ENCODE results near the gene DEAF1. TPM values are rescaled to one million over a fixed set of nuclear protein-coding genes. Genes with fewer than 3 reads are reported as not detected.
"Not testable (repeated sequence)": the region's sequence is repeated elsewhere in the genome, so short reads cannot be mapped to it uniquely, and the experiment has no call there.

The DEAF1 gene
- polyA plus RNA-seq, 4 donors, result 36.3 to 55.9 (median 46.3) TPM

DNA sequence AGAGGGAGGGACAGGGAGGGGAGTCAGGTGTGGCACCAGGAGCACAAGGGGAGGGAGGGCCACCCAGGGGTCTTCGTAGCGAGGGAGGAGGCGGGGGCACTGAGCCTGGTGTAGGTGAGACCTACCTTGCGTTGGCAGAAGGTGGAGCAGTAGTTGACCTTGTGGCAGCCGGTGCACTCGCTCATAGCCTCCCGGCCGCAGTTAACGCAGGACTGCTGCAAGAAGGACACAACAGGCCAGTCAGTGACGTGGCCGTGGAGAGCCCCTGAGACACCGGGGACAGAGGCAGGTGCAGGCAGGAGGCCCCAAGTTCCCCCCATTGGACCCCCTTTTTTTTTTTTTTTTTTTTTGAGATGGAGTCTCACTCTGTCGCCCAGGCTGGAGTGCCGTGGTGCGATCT is 41.2 kb downstream of the DEAF1 start:
- no peak for DNase-seq (ENCODE audit: low read depth in 4 of 4, low spot score in 3 of 4)

DNA sequence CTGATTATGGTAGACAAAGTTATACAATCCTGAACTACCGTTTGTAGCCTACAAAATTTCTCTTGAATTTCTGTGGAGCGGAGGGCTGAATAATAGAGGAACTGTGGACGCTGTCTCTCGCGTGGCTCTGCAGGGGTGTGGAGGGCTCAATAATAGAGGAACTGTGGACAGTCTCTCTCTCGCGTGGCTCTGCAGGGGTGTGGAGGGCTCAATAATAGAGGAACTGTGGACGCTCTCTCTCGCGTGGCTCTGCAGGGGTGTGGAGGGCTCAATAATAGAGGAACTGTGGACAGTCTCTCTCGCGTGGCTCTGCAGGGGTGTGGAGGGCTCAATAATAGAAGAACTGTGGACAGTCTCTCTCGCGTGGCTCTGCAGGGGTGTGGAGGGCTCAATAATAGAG is 41.9 kb downstream of the DEAF1 start:
- DNase-seq (ENCODE audit: low read depth in 4 of 4, low spot score in 3 of 4), result not testable (repeated sequence)

DNA sequence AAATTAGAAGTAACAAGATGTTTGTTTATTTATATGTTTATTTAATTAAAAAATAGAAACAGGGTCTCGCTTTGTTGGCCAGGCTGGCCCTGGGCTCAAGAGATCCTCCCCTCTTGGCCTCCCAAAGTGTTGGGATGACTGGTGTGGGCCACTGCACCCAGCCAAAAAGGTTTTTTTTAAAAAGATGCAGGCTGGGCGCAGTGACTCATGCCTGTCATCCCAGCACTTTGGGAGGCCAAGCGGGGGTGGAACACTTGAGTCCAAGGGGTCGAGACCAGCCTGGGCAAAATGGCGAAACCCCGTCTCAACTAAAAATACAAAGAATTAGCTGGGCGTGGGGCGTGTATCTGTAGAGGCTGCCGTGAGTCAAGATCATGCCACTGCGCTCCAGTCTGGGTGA is 44.5 kb downstream of the DEAF1 start:
- DNase-seq (ENCODE audit: low read depth in 4 of 4, low spot score in 3 of 4), result no peak

DNA sequence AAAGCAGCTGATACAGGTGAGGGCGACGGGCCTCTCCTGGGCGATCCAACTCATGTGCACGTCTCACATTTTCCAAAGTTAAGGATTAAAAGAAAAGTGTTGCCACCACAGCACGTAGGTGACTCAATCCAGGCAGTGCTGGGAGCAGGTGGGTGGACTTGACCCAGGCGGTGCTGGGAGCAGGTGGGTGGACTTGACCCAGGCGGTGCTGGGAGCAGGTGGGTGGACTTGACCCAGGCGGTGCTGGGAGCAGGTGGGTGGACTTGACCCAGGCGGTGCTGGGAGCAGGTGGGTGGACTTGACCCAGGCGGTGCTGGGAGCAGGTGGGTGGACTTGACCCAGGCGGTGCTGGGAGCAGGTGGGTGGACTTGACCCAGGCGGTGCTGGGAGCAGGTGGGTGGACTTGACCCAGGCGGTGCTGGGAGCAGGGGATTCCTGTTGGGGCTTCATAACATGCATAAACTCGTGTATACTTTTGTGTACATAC is 47.3 kb downstream of the DEAF1 start:
- not testable (repeated sequence) for DNase-seq (ENCODE audit: low read depth in 4 of 4, low spot score in 3 of 4)

DNA sequence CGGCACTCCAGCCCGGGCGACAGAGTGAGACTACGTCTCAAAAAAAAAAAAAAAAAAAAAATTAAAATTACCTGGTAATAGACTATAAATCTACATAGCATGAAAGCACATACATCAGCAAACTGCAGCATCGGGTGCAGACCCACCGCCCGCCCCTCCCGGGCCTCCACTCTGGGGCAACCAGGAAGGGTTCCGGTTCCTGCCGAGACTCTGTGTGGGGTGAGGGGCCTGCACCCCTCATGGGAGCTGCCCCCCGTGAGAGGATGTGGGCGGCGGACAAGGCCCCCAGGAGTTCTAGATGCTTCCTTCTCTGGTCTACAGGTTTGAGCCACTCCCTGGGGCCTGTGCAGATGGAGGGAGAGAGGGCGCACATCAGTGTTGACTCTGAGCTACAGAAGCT is 48.8 kb downstream of the DEAF1 start:
- DNase-seq (ENCODE audit: low read depth in 4 of 4, low spot score in 3 of 4), result no peak

DNA sequence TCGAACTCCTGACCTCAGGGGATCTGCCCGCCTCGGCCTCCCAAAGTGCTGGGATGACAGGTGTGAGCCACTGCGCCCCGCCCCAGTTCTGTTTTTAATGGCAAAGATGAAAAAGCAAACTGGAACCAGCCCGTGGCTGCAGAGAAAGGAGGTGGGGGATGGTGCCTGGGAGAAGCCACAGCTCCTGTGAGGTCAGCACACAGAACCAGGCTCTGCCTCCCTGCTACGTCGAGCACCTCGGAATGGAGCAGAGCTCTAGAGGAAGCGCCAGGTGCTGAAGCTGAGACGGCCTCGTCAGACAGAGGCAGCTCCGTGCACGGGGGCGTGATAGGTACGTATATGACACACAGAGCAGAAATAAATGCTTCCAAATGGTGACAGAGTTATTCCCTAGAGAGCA is 49.5 kb downstream of the DEAF1 start:
- no peak for DNase-seq (ENCODE audit: low read depth in 4 of 4, low spot score in 3 of 4)

DNA sequence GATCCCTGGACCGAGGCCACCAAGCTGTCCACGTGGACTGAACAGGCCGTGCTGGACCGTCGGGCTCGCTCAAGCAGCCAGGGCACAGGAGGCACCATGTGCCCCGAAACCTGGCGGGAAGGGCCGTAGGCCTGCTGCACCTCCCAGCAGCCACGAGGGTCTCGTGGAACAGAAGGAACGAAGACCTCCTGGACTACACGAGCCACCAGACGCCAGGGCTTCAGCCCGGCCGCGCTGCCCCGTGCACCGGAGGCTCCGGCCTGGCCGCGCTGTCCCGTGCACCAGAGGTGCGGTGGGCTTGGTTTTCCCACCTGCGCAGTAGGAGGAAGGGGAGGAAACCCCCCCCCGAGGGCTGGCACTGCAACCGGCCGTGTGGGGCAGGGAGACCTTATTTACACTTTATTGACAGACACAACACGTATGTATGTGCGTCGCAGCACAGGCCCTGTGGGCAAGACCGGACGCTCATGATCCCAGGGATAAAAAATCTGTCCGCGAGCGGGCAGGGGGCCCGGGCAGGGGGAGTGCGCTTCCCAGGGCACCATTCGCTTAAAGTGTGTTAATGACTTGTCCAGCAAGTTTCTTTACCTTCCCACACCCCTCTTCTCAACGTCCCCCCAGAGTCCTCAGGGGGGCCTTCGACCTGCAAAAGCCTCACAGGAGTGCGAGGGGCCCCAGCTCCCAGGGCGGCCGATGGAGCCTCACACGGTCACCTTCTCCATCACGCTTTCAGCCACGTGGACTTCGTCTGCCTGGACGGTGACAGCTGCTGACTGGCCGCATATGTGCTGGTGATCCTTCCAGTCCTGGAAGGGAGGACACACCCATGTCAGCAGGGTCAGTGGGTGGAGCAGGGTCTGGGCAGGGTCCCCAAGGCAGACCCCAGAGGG is 50.9 kb downstream of the DEAF1 start:
- DNase-seq (ENCODE audit: low read depth in 4 of 4, low spot score in 3 of 4), result no peak

DNA sequence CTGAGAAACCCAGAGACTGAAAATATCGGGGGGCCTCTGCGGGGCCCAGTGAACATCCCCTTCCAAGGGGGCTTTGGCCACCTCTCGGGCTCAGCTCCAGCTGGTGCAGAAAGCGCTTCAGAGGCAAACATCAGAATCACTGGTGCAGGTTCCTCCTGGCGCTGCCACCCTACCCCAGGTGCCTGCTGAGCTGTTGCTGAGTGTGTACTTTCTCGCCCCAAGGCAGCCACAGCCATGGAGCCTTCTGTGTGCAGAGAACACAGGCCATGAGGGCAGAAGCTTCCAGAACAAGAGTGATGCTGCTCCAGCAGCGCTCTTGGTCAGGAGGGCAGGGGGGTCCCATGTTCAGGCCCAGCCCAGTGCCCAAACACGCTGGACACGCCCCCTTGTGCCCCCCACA is 51.7 kb downstream of the DEAF1 start:
- DNase-seq (ENCODE audit: low read depth in 4 of 4, low spot score in 3 of 4), result no peak

DNA sequence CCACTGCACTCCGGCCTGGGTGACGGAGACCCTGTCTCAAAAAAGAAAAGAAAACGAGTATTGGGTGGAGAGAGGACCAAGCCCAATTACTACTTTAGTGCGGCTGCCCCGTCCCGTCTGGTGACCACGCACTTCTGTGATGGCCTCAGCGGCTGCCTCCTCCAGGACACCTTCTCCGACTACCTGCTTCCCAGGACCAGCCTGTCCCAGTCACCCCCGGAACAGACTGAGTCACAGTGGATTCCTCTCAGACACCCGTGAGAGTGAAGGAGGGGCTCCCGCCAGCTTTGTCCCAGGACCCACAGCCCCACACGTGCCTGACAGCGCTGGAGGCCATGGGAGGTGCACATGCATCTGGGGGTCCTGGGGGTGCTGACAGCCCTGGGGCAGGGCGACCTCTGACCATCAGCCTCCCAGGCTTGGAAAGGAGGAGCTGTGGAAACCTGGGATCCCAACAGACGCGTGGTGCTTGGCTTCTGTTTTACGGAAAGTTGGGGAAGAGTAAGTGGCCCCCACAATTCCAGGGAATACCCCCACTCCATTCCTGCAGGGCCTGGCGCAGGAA is 53.1 kb downstream of the DEAF1 start:
- no peak for DNase-seq (ENCODE audit: low read depth in 4 of 4, low spot score in 3 of 4)

DNA sequence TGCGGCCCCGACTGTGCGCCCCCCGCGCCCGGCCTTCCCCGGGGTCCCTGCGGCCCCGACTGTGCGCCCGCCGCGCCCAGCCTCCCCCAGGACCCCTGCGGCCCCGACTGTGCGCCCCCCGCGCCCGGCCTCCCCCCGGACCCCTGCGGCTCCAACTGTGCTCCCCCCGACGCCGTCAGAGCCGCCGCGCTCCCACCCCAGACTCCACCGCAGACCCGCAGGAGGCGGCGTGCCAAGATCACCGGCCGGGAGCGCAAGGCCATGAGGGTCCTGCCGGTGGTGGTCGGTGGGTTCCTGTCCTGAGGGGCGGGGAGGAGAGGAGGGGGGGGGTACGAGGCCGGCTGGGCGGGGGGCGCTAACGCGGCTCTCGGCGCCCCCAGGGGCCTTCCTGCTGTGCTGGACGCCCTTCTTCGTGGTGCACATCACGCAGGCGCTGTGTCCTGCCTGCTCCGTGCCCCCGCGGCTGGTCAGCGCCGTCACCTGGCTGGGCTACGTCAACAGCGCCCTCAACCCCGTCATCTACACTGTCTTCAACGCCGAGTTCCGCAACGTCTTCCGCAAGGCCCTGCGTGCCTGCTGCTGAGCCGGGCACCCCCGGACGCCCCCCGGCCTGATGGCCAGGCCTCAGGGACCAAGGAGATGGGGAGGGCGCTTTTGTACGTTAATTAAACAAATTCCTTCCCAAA is 54.9 kb downstream of the DEAF1 start:
- no peak for DNase-seq (ENCODE audit: low read depth in 4 of 4, low spot score in 3 of 4)

DNA sequence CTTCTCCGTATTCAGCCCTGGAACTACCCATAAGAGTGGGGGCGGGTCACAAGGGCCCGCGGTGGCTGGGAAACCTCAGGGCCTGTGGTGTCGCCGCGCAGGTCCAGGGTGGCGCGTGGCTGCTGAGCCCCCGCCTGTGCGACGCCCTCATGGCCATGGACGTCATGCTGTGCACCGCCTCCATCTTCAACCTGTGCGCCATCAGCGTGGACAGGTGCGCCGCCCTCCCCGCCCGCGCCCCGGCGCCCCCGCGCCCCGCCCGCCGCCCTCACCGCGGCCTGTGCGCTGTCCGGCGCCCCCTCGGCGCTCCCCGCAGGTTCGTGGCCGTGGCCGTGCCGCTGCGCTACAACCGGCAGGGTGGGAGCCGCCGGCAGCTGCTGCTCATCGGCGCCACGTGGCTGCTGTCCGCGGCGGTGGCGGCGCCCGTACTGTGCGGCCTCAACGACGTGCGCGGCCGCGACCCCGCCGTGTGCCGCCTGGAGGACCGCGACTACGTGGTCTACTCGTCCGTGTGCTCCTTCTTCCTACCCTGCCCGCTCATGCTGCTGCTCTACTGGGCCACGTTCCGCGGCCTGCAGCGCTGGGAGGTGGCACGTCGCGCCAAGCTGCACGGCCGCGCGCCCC is 55.6 kb downstream of the DEAF1 start:
- DNase-seq (ENCODE audit: low read depth in 4 of 4, low spot score in 3 of 4), result no peak

DNA sequence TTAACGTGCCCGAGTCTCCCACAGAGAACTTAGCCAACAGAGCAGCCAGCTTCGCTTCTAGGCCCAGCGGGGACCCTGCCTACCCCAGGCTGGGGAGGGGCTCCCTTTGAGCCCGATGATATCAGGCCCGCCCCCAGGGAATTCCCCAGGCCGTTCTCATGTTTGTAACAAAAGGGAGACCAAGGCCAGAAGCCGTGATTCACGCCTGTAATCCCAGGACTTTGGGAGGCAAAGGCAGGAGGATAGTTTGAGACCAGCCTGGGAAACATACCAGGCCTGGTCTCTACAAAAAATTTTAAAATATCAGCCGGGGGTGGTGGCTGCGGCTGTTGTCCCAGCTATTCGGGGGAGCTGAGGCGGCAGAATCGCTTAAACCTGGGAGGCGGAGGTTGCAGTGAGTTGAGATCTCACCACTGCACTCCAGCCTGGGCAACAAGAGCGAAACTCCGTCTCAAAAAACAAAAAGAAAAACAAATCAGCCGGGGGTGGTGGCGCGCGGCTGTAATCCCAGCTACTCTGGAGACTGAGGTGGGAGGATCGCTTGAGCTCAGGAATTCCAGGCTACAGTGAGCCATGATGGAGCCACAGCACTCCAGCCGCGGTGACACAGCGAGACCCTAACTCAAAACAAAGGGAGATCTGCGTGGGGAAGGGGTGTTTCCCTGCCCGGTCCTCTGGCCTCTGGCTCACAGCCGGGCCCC is 56.2 kb downstream of the DEAF1 start:
- no peak for DNase-seq (ENCODE audit: low read depth in 4 of 4, low spot score in 3 of 4)

DNA sequence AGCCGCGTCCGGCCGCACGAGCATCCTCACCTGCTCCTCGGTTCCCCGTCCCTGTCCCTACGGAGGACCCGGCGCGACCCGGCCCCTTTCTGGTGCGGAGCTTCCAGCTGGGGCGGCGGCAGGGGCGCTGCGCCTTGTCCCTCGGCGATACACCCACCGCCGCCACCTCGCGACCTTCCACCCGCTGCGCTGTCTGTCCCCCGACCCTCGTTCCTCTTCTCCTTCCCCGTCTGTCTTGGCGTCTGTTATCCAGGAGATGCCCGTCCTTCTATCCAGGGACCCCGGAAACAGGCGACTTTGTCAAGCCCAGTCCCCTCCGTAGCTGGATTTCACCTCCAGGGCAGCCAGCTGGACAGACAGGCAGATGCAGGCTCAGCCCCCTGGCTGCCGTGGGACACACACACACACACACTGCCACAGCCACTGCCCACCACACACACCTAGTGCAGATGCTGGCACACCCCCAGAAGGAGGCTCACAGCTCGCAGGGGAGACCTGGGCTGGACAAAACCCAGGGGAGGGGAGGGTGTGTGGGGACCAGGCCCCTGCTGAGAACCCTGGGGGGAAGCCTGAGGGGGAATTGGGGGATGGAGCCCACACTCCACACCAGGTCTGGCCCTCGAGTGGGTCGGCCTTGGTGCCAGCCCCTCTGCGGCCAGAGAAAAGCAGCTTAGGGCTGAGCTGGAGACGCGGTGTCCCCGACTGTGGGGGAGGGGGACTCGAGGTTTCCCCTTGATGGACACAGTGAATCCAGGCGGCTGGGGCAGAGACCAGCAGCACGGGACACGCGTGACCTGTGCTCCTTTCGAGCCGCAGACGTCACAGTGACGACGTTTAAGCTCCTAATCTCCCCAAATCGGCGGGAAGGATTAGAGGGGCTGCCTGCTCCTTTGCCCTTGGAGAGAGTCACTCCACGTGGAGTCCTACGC is 57.2 kb downstream of the DEAF1 start:
- DNase-seq (ENCODE audit: low read depth in 4 of 4, low spot score in 3 of 4), result no peak

DNA sequence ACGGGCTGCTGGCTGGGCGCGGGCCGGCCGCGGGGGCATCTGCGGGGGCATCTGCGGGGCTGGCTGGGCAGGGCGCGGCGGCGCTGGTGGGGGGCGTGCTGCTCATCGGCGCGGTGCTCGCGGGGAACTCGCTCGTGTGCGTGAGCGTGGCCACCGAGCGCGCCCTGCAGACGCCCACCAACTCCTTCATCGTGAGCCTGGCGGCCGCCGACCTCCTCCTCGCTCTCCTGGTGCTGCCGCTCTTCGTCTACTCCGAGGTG is 57.8 kb downstream of the DEAF1 start:
- no peak for DNase-seq (ENCODE audit: low read depth in 4 of 4, low spot score in 3 of 4)

DNA sequence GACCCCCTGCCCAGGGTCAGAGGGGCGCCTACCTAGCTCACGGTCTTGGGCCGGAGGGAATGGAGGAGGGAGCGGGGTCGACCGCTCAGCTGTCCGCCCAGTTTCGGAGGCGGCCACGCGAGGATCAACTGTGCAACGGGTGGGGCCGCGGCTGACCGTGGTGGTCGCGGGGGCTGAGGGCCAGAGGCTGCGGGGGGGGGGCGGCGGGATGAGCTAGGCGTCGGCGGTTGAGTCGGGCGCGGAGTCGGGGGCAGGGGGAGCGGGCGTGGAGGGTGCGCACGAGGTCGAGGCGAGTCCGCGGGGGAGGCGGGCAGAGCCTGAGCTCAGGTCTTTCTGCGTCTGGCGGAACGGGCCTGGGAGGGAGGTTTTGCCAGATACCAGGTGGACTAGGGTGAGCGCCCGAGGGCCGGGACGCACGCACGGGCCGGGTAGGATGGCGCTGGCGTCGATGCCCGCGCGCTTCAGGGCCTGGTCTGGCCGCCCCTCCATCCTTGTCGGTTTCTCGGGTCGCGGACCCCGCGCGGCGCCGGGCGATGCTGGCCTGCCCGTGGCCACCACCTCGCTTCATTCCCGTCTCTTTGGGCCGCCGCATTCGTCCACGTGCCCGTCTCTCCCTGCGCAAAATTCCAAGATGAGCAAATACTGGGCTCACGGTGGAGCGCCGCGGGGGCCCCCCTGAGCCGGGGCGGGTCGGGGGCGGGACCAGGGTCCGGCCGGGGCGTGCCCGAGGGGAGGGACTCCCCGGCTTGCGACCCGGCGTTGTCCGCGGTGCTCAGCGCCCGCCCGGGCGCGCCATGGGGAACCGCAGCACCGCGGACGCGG is 58.3 kb downstream of the DEAF1 start, which contains the start of gene DRD4:
Gene DRD4 (plus strand): TSS at position 759 of the 822 bp plus-strand sequence. CDS start 36 bp downstream, at position 795.
- DNase-seq (ENCODE audit: low read depth in 4 of 4, low spot score in 3 of 4), result no peak

DNA sequence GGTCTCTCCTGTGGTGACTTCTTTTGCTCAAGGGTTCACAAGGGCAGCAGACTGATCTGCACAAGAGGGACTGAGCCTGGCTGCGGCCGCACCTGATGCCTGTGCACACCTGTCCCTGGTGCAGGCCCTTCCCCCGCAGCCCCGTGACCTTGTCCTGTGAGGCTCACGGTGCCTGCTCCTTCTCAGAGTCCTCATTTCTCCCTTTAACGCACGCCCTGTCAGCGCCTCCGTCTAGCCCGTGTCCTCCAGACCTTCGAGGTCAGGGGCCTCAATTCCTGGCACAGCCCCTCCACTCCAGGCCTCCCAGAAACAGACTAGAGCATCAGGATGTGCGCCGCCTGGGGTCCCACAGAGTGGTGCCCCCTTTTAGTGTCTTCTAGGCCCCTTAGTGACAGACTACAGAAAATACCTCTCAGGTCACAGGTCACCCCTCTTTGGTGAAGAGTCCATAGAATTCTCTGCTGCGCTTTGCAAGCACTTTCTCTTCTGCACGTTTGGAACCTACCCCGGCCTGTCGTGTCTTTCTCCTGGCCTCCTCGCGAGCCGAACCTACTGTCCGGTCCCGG is 59.0 kb downstream of the DEAF1 start:
- DNase-seq (ENCODE audit: low read depth in 4 of 4, low spot score in 3 of 4), result no peak

DNA sequence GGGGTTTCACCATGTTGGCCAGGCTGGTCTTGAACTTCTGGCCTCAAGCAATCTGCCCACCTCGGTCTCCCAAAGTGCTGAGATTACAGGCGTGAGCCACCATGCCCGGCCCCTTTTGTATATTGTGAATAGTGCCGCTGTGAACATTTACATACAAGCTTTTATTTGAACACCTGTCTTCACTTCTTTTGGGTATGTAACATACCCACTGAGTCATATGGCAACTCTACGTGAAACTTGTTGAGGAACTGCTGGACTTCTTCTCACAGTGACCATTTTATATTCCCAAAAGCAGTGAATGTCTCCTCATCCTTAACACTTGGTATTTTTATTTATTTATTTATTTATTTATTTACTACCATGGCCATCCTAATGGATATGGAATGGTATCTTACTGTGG is 64.2 kb downstream of the DEAF1 start:
- DNase-seq (ENCODE audit: low read depth in 4 of 4, low spot score in 3 of 4), result no peak

DNA sequence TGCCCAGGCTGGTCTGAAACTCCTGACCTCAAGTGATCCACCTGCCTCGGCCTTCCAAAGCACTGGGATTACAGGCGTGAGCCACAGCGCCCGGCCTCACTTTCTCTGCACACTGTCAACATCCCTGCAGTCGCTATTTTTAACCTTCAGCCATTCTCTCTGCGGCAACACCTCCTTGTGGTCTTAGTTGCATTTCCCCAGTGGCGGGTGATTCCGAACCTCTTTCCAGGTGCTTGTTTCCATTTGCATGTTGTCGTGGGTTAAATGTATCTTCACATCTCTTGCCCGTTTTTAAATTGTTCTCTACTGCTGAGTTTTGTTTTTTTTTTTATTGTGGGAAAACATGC is 65.8 kb downstream of the DEAF1 start:
- no peak for DNase-seq (ENCODE audit: low read depth in 4 of 4, low spot score in 3 of 4)

DNA sequence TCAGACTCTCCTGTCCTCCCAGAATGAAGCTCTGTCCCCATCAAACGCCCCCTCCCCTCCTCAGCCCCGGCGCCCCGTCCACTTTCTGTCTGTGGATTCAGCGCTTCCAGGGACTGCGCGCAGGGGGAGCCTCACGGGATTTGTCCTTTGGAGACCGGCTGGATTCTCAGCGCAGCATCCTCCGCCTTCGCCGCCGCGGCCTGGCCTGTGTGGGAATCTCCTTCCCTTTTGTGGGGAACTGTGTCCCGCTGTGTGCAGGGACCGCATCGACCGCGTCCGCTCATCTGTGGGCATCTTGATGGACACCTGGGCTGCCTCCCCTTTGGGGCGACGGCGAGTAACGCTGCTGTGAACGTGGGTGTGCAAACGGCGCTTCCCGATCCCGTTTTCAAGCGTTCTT is 67.0 kb downstream of the DEAF1 start:
- DNase-seq (ENCODE audit: low read depth in 4 of 4, low spot score in 3 of 4), result no peak
